ENCODE measurements around the gene FRMD4A.
"Not testable (repeated sequence)": the region's sequence is repeated elsewhere in the genome, so short reads cannot be mapped to it uniquely, and the experiment has no call there.

The FRMD4A gene

GRCh38 chr10:14235566-14236195 is 95.0 kb downstream of the FRMD4A start:
- DNase-seq, result no peak

GRCh38 chr10:14233566-14233965 is 97.2 kb downstream of the FRMD4A start:
- no peak for DNase-seq

- DNase-seq, result not testable (repeated sequence)
Observed at GRCh38 chr10:14228798-14229197, 101.9 kb downstream of the FRMD4A start.

- DNase-seq, result no peak
Observed at GRCh38 chr10:14225379-14225778, 105.3 kb downstream of the FRMD4A start.

GRCh38 chr10:14220026-14220425 is 110.7 kb downstream of the FRMD4A start:
- DNase-seq, result no peak

- DNase-seq, result no peak
Observed at GRCh38 chr10:14219411-14219810, 111.3 kb downstream of the FRMD4A start.

- DNase-seq, result no peak
Observed at GRCh38 chr10:14215641-14216040, 115.1 kb downstream of the FRMD4A start.

- DNase-seq, result not testable (repeated sequence)
Observed at GRCh38 chr10:14213703-14214102, 117.0 kb downstream of the FRMD4A start.

- no peak for DNase-seq
Observed at GRCh38 chr10:14211610-14212009, 119.1 kb downstream of the FRMD4A start.

- DNase-seq, result no peak
Observed at GRCh38 chr10:14208231-14208630, 122.5 kb downstream of the FRMD4A start.

GRCh38 chr10:14205233-14205632 is 125.5 kb downstream of the FRMD4A start:
- no peak for DNase-seq

GRCh38 chr10:14200698-14201544 is 129.8 kb downstream of the FRMD4A start:
- no peak for DNase-seq

- DNase-seq, result not testable (repeated sequence)
Observed at GRCh38 chr10:14199098-14199497, 131.6 kb downstream of the FRMD4A start.

GRCh38 chr10:14198078-14198477 is 132.6 kb downstream of the FRMD4A start:
- DNase-seq, result no peak

- DNase-seq, result no peak
Observed at GRCh38 chr10:14196113-14196512, 134.6 kb downstream of the FRMD4A start.

GRCh38 chr10:14195433-14195832 is 135.3 kb downstream of the FRMD4A start:
- DNase-seq, result no peak

GRCh38 chr10:14192746-14193145 is 138.0 kb downstream of the FRMD4A start:
- no peak for DNase-seq

- no peak for DNase-seq
Observed at GRCh38 chr10:14191871-14192270, 138.9 kb downstream of the FRMD4A start.

- no peak for DNase-seq
Observed at GRCh38 chr10:14191407-14191806, 139.3 kb downstream of the FRMD4A start.

- DNase-seq, result no peak
Observed at GRCh38 chr10:14190702-14191101, 140.0 kb downstream of the FRMD4A start.

GRCh38 chr10:14186245-14186644 is 144.5 kb downstream of the FRMD4A start:
- no peak for DNase-seq

GRCh38 chr10:14185316-14186045 is 145.2 kb downstream of the FRMD4A start:
- no peak for DNase-seq

GRCh38 chr10:14184841-14185315 is 145.8 kb downstream of the FRMD4A start:
- DNase-seq, result no peak

- DNase-seq, result no peak
Observed at GRCh38 chr10:14182781-14183180, 147.9 kb downstream of the FRMD4A start.

All from NCI-H187 treated with DMSO at 0.1 percent for 48 hours (cell line).